A549 (cell line): ENCODE results near the gene PREX1.

Experiments
- CTCF ChIP-seq: fragments of >200 bp; sonication (Bioruptor Twin); formaldehyde crosslinking; IDR thresholded peaks from 3 replicates; pipeline ENCODE4 v1.5.1; 2016
- JUNB ChIP-seq: fragments of >200 bp; sonication (Bioruptor Twin); formaldehyde crosslinking; IDR thresholded peaks from 2 replicates; pipeline ENCODE4 v1.6.1; 2016
- POLR2A ChIP-seq: IDR thresholded peaks from 2 replicates; pipeline ENCODE4 v1.6.1; 2012; ENCODE audit warnings: mild to moderate bottlenecking, low read length

GRCh38 chr20:48791014-48791413 lies 36.8 kb downstream of the PREX1 start:
- TF ChIP-seq JUNB (no peak), POLR2A (no peak), CTCF (no peak)
